Measurements from ENCODE around the gene TUBB1.

Gene TUBB1

GRCh38 chr20:58990651-58991445, 28.4 kb upstream of the TUBB1 start:
- TF ChIP-seq ZNF585B (tag by site-specific recombination; IDR thresholded peaks at IDR 0.05) (no peak), PRDM1 (tag by site-specific recombination; IDR thresholded peaks at IDR 0.05) (no peak), ZNF146 (tag by site-specific recombination; IDR thresholded peaks at IDR 0.05) (no peak), GLIS1 (tag by site-specific recombination; IDR thresholded peaks at IDR 0.05) (no peak)
- no peak overlapping the region for H3K4me3 ChIP-seq (ENCODE audit: low read depth, low read length)
- H3K36me3 ChIP-seq (ENCODE audit: control insufficient read depth in 2 of 2, insufficient read depth in 1 of 2, low read length in 2 of 2), result peaks cover 28 to 100% of the 10 kb centered on the region in 2 experiments; a peak in 2 of 3 replicates
- no peak overlapping the region for H3K27ac ChIP-seq (ENCODE audit: extremely low read depth, low read depth, low read length)
- POLR2A ChIA-PET, result no interaction called here
- CTCF ChIA-PET, result interaction anchor here (0.6 to 1.1 kb wide), 2 partner anchors 10 to 121 kb away, joined by 3 to 5 read pairs; no protein-coding TSS in a partner anchor
- H3K4me1 ChIP-seq (ENCODE audit: control insufficient read depth, insufficient read depth, low read length), result no peaks in the 10 kb centered on the region
- H3K9me3 ChIP-seq (ENCODE audit: control insufficient read depth, insufficient read depth, low read depth, low read length), result no peaks in the 10 kb centered on the region

- no peak overlapping the region for H3K27ac ChIP-seq (ENCODE audit: extremely low read depth, low read depth, low read length)
- POLR2A ChIA-PET, result no interaction called here
- TF ChIP-seq ZNF248 (tag by site-specific recombination; IDR thresholded peaks at IDR 0.05) (no peak), SALL2 (tag by site-specific recombination; IDR thresholded peaks at IDR 0.05; ENCODE audit: borderline replicate concordance) (no peak), PRDM6 (tag by site-specific recombination; IDR thresholded peaks at IDR 0.05) (no peak), ZNF114 (tag by site-specific recombination; IDR thresholded peaks at IDR 0.05) (no peak)
- no peak overlapping the region for H3K4me3 ChIP-seq (ENCODE audit: low read depth, low read length)
- no peaks in the 10 kb centered on the region for H3K9me3 ChIP-seq (ENCODE audit: control insufficient read depth, insufficient read depth, low read depth, low read length)
- H3K36me3 ChIP-seq (ENCODE audit: control insufficient read depth in 2 of 2, insufficient read depth in 1 of 2, low read length in 2 of 2), result peaks cover 23 to 100% of the 10 kb centered on the region in 2 experiments; a peak in 2 of 3 replicates
- CTCF ChIA-PET, result no interaction called here
- H3K4me1 ChIP-seq (ENCODE audit: control insufficient read depth, insufficient read depth, low read length), result no peaks in the 10 kb centered on the region
These were observed 27.5 kb upstream of the TUBB1 start for GRCh38 chr20:58991715-58992114.

GRCh38 chr20:58992911-58993310, 26.3 kb upstream of the TUBB1 start:
- POLR2A ChIA-PET, result interaction anchor here (0.6 to 2.0 kb wide), 2 partner anchors 39 to 514 kb away, joined by 6 to 7 read pairs; partner anchors contain the start of gene ATP5F1E
- no peaks in the 10 kb centered on the region for H3K9me3 ChIP-seq (ENCODE audit: control insufficient read depth, insufficient read depth, low read depth, low read length)
- CTCF ChIA-PET, result interaction anchor here (0.7 kb wide), 1 partner anchor 759 kb away, joined by 3 read pairs; no protein-coding TSS in a partner anchor
- no peak overlapping the region for H3K27ac ChIP-seq (ENCODE audit: extremely low read depth, low read depth, low read length)
- no peak for TF ChIP-seq ZNF362 (tag by site-specific recombination; IDR thresholded peaks at IDR 0.05)
- TF ChIP-seq ZNF37A (tag by site-specific recombination; IDR thresholded peaks at IDR 0.05), result no peak
- no peak for TF ChIP-seq ZNF214 (tag by site-specific recombination; IDR thresholded peaks at IDR 0.05; ENCODE audit: borderline replicate concordance)
- no peak for TF ChIP-seq IKZF3 (tag by site-specific recombination; IDR thresholded peaks at IDR 0.05)
- TF ChIP-seq ZNF23 (tag by site-specific recombination; IDR thresholded peaks at IDR 0.05; ENCODE audit: borderline replicate concordance), result no peak
- TF ChIP-seq REPIN1 (tag by site-specific recombination; IDR thresholded peaks at IDR 0.05; ENCODE audit: low read depth), result no peak
- no peak for TF ChIP-seq ZNF677 (tag by site-specific recombination; IDR thresholded peaks at IDR 0.05)
- TF ChIP-seq ZNF777 (tag by site-specific recombination; IDR thresholded peaks at IDR 0.05; ENCODE audit: borderline replicate concordance), result no peak
- no peak overlapping the region for H3K4me3 ChIP-seq (ENCODE audit: low read depth, low read length)
- H3K4me1 ChIP-seq (ENCODE audit: control insufficient read depth, insufficient read depth, low read length), result no peaks in the 10 kb centered on the region
- peaks cover 27 to 98% of the 10 kb centered on the region in 2 experiments for H3K36me3 ChIP-seq (ENCODE audit: control insufficient read depth in 2 of 2, insufficient read depth in 1 of 2, low read length in 2 of 2)
